ENCODE results near the gene RAN. TPM values are rescaled to one million over a fixed set of nuclear protein-coding genes. Genes with fewer than 3 reads are reported as not detected.

Gene RAN
- total RNA-seq, 1 experiment from 2014 or later, result 894 TPM

GRCh38 chr12:130877333-130877732 lies 5.5 kb downstream of the RAN start:
- Histone ChIP-seq H3K27ac (no peak overlapping the region), H3K9me3 (ENCODE audit: insufficient read depth, low read depth) (no peaks in the 10 kb centered on the region), H3K9me2 (ENCODE audit: insufficient read depth) (no peaks in the 10 kb centered on the region), H3K4me2 (no peak overlapping the region), H4K20me1 (ENCODE audit: insufficient read depth) (peaks cover 49% of the 10 kb centered on the region), H3F3A (ENCODE audit: insufficient read depth, low read depth) (peaks cover 60% of the 10 kb centered on the region), H3K79me2 (ENCODE audit: low read depth) (peaks cover 21% of the 10 kb centered on the region), H3K27me3 (ENCODE audit: insufficient read depth, low read depth) (no peaks in the 10 kb centered on the region), H3K4me3 (no peak overlapping the region), H3K36me3 (ENCODE audit: low read depth) (peaks cover 49% of the 10 kb centered on the region), H3K4me1 (replicated peaks; ENCODE audit: insufficient read depth) (peaks cover 15% of the 10 kb centered on the region), H2AFZ (no peak overlapping the region)
- CTCF ChIA-PET, result no interaction called here
- intact Hi-C loops (cut with micrococcal nuclease; ENCODE audit: unreplicated experiment), result no loop called here
- POLR2A ChIA-PET (ENCODE audit: unreplicated experiment), result no interaction called here
- no peak for TF ChIP-seq EZH2 (IDR thresholded peaks at IDR 0.05; ENCODE audit: low read depth)
- TF ChIP-seq, protein P1, sequence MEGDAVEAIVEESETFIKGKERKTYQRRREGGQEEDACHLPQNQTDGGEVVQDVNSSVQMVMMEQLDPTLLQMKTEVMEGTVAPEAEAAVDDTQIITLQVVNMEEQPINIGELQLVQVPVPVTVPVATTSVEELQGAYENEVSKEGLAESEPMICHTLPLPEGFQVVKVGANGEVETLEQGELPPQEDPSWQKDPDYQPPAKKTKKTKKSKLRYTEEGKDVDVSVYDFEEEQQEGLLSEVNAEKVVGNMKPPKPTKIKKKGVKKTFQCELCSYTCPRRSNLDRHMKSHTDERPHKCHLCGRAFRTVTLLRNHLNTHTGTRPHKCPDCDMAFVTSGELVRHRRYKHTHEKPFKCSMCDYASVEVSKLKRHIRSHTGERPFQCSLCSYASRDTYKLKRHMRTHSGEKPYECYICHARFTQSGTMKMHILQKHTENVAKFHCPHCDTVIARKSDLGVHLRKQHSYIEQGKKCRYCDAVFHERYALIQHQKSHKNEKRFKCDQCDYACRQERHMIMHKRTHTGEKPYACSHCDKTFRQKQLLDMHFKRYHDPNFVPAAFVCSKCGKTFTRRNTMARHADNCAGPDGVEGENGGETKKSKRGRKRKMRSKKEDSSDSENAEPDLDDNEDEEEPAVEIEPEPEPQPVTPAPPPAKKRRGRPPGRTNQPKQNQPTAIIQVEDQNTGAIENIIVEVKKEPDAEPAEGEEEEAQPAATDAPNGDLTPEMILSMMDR (conservative IDR thresholded peaks at IDR 0.05), result no peak
- DNase-seq, result no peak
- BruUV-seq (replicated peaks), result no TSS peak

DNA sequence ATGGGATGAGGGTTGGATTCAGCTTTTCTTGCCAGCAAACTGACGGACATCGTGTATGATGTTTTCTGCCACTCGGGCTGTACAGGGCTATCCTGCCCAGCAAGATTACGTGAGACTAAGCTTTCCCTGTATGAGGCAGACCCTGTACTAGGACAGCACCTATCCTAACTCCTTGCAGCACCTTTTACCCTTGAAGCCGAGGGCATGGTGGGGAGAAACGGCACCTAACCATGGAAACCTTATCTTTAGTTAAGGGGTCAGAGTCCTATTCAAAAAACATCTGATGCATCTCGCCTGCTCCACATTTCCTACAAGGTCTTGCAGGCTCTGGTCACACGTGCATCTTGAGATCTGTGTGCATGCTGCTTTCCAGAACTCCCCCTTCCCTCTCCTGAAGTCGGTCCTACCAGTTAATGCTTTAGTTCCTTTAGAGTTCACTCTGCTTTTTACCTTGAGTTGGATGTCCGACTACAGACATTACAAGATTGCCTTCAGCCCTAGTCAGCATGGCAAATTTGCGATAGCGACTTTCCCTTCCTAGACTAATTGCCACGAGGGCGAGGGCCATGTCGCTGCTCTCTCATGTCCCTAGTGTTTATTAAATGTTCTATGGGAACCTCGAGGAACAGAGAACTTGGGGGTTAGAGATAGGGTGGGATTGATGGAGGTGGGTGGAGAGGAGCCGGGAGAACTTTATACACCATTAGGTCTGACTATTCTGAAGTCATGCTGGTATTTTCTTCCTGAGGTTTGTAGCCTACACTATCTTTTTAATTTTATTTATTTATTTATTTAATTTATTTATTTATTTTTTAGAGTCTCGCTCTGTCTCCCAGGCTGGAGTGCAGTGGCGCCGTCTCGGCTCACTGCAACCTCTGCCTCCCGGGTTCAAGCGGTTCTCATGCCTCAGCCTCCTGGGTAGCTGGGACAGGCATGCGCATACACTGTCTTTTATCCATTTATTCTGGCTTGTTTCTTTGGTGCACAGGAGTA lies 6.6 kb downstream of the RAN start:
- Histone ChIP-seq H3F3A (ENCODE audit: insufficient read depth, low read depth) (peaks cover 52% of the 10 kb centered on the region), H3K27me3 (ENCODE audit: insufficient read depth, low read depth) (no peaks in the 10 kb centered on the region), H2AFZ (no peak overlapping the region), H3K9me3 (ENCODE audit: insufficient read depth, low read depth) (no peaks in the 10 kb centered on the region), H3K36me3 (ENCODE audit: low read depth) (peaks cover 38% of the 10 kb centered on the region), H3K4me1 (replicated peaks; ENCODE audit: insufficient read depth) (peaks cover 10% of the 10 kb centered on the region), H4K20me1 (ENCODE audit: insufficient read depth) (peaks cover 44% of the 10 kb centered on the region), H3K79me2 (ENCODE audit: low read depth) (peaks cover 10% of the 10 kb centered on the region), H3K27ac (no peak overlapping the region), H3K9me2 (ENCODE audit: insufficient read depth) (no peaks in the 10 kb centered on the region), H3K4me3 (no peak overlapping the region), H3K4me2 (no peak overlapping the region)
- DNase-seq, result no peak
- intact Hi-C loops (cut with micrococcal nuclease; ENCODE audit: unreplicated experiment), result no loop called here
- ChIA-PET CTCF (no interaction called here), POLR2A (ENCODE audit: unreplicated experiment) (interaction anchor here (0.5 kb wide), 1 partner anchor 16 kb away, joined by 3 read pairs; no protein-coding TSS in a partner anchor)
- no TSS peak for BruUV-seq (replicated peaks)
- TF ChIP-seq, protein P1 (conservative IDR thresholded peaks at IDR 0.05), result no peak
- TF ChIP-seq EZH2 (IDR thresholded peaks at IDR 0.05; ENCODE audit: low read depth), result no peak

DNA sequence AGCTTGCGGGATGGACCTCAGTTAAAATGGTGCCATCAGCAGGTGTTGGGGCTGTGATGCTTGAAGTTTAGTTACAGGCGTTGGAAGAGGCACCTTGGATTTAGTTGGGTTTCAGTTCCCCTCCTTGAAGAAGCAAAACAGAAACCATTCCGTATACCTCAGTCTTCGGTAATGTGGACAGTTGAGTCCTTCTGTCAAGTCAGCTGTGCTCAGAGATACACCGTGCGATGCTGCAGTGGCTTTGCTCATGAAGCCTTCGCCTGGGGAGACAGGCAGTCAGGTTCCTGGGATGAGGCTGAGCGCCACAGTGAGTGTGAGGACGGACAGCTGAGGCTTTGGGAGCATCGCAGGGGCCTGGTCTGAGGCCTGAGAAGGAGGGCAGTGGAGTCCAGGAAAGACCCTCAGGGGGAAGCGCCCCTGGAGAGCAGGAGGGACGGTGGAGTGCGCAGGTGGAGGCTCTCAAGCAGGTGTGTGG lies 7.4 kb downstream of the RAN start:
- intact Hi-C loops (cut with micrococcal nuclease; ENCODE audit: unreplicated experiment), result no loop called here
- BruUV-seq (replicated peaks), result no TSS peak
- H3K4me1 ChIP-seq (replicated peaks; ENCODE audit: insufficient read depth), result peaks cover 2% of the 10 kb centered on the region; the same call in 1 of the 2 replicates
- CTCF ChIA-PET, result no interaction called here
- peaks cover 31% of the 10 kb centered on the region for H3K36me3 ChIP-seq (ENCODE audit: low read depth)
- H4K20me1 ChIP-seq (ENCODE audit: insufficient read depth), result peaks cover 37% of the 10 kb centered on the region
- no peak for DNase-seq
- H3F3A ChIP-seq (ENCODE audit: insufficient read depth, low read depth), result peaks cover 44% of the 10 kb centered on the region
- no peak overlapping the region for H3K27ac ChIP-seq
- peaks cover 2% of the 10 kb centered on the region; the same call in 1 of the 2 replicates for H3K79me2 ChIP-seq (ENCODE audit: low read depth)
- no peak overlapping the region for H3K4me3 ChIP-seq
- H3K27me3 ChIP-seq (ENCODE audit: insufficient read depth, low read depth), result no peaks in the 10 kb centered on the region; the same call in 1 of the 2 replicates
- TF ChIP-seq EZH2 (IDR thresholded peaks at IDR 0.05; ENCODE audit: low read depth), result no peak
- POLR2A ChIA-PET (ENCODE audit: unreplicated experiment), result interaction anchor here (0.5 kb wide), 1 partner anchor 16 kb away, joined by 3 read pairs; no protein-coding TSS in a partner anchor
- H3K9me3 ChIP-seq (ENCODE audit: insufficient read depth, low read depth), result no peaks in the 10 kb centered on the region
- H3K4me2 ChIP-seq, result no peak overlapping the region
- no peaks in the 10 kb centered on the region for H3K9me2 ChIP-seq (ENCODE audit: insufficient read depth)
- no peak overlapping the region for H2AFZ ChIP-seq
